Fibroblast of lung (primary cell): ENCODE data around the gene RNF212.

ENCODE experiments used
- EZH2 ChIP-seq: IDR thresholded peaks from 2 replicates; pipeline ENCODE4 v1.5.1; 2012; ENCODE audit warnings: low read length, control low read depth, mild to moderate bottlenecking; ENCODE audit errors: missing control alignments
- TF ChIP-seq, protein P1 (sequence below), 2 donors: IDR thresholded peaks in 1 of 2; conservative IDR thresholded peaks in 1 of 2; 1 replicate in 1 of 2; 2 replicates in 1 of 2; pipeline ENCODE4 v1.5.1; 2011 to 2012; ENCODE audit warnings: low read length in 2 of 2, control low read depth in 1 of 2, inconsistent platforms in 1 of 2, low read depth in 1 of 2, mild to moderate bottlenecking in 1 of 2

- TF ChIP-seq, protein P1, sequence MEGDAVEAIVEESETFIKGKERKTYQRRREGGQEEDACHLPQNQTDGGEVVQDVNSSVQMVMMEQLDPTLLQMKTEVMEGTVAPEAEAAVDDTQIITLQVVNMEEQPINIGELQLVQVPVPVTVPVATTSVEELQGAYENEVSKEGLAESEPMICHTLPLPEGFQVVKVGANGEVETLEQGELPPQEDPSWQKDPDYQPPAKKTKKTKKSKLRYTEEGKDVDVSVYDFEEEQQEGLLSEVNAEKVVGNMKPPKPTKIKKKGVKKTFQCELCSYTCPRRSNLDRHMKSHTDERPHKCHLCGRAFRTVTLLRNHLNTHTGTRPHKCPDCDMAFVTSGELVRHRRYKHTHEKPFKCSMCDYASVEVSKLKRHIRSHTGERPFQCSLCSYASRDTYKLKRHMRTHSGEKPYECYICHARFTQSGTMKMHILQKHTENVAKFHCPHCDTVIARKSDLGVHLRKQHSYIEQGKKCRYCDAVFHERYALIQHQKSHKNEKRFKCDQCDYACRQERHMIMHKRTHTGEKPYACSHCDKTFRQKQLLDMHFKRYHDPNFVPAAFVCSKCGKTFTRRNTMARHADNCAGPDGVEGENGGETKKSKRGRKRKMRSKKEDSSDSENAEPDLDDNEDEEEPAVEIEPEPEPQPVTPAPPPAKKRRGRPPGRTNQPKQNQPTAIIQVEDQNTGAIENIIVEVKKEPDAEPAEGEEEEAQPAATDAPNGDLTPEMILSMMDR (conservative IDR thresholded peaks at IDR 0.05 in 1 of 2, IDR thresholded peaks at IDR 0.05 in 1 of 2; ENCODE audit: low read depth in 1 of 2, low read length in 2 of 2) = no peak
- no peak for TF ChIP-seq EZH2
Observed at GRCh38 chr4:1079711-1080265, 33.6 kb downstream of the RNF212 start.
